ENCODE measurements around the gene MRPL55.
A peak's percentile ranks its signal among the peaks of the same experiment; 100 is the strongest.

Gene MRPL55

DNA sequence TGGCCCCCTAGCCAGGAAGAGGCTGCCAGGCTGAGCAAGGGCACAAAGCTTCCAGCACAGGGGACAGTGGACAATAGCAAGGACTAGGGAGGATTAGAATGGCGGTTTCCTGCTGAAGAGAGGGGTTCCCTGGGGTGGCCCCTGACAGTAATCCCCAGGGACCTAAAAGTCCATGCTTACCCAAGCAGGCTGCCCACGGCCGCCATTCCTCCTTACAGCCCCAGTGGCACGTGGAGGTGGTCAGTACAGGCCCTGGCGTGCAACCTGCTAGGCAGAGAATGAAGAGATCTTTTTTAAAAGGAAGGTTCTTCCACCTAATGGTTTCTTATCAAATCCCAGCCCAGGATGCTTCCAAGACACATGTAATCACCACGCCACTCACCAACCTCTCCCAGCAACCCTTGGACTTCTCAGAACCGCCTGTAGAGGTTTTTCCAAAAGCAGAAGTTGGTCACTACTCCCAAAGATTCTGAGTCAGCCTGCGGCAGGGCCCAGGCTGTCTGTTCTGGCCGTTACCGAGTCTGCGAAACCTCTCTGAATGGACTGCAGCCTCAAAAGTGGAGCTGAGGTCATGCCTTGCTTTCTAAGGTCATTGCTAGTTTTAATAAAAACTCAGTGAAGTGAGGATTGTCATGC, 926 bp downstream of the MRPL55 start:
- peak overlapping the region; percentile 85 to 92 for H3K4me3 ChIP-seq (ENCODE audit: low read depth in 1 of 2, low read length in 1 of 2)
- H3K27ac ChIP-seq = peak overlapping the region; percentile 83
- H3K9me3 ChIP-seq = no peaks in the 10 kb centered on the region
- TF ChIP-seq, protein P1, sequence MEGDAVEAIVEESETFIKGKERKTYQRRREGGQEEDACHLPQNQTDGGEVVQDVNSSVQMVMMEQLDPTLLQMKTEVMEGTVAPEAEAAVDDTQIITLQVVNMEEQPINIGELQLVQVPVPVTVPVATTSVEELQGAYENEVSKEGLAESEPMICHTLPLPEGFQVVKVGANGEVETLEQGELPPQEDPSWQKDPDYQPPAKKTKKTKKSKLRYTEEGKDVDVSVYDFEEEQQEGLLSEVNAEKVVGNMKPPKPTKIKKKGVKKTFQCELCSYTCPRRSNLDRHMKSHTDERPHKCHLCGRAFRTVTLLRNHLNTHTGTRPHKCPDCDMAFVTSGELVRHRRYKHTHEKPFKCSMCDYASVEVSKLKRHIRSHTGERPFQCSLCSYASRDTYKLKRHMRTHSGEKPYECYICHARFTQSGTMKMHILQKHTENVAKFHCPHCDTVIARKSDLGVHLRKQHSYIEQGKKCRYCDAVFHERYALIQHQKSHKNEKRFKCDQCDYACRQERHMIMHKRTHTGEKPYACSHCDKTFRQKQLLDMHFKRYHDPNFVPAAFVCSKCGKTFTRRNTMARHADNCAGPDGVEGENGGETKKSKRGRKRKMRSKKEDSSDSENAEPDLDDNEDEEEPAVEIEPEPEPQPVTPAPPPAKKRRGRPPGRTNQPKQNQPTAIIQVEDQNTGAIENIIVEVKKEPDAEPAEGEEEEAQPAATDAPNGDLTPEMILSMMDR (IDR thresholded peaks at IDR 0.05) = no peak
- H3K27me3 ChIP-seq = no peaks in the 10 kb centered on the region
- H3K36me3 ChIP-seq = peaks cover 14% of the 10 kb centered on the region
- peaks cover 31 to 32% of the 10 kb centered on the region in 2 experiments for H3K4me1 ChIP-seq (ENCODE audit: control insufficient read depth in 1 of 2, insufficient read depth in 1 of 2, low read depth in 1 of 2, low read length in 1 of 2)

DNA sequence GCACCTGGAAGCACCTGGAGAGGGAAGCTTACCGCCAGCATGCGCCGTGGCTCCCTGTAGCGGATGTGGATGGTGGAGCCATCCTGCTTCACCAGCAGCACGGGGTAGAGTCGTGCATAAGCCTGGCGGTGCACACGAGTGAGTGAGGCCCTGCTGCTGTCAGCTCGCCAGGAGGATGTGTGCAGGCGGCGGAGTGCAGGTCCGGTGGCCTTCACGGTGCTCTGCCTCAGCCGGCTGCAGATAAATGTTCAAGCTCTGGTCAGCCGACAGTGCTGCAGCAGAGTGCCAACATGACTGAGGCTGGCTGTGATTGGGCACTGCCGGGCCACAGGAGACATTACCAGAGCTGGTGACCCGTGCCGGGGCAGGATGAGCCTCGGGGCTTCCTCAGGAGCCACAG, 1.5 kb downstream of the MRPL55 start:
- no peak overlapping the region for H3K27ac ChIP-seq
- H3K27me3 ChIP-seq = no peaks in the 10 kb centered on the region
- TF ChIP-seq, protein P1 (IDR thresholded peaks at IDR 0.05) = no peak
- H3K36me3 ChIP-seq = peaks cover 14% of the 10 kb centered on the region
- H3K9me3 ChIP-seq = no peaks in the 10 kb centered on the region
- H3K4me1 ChIP-seq (ENCODE audit: control insufficient read depth in 1 of 2, insufficient read depth in 1 of 2, low read depth in 1 of 2, low read length in 1 of 2) = peaks cover 32 to 36% of the 10 kb centered on the region in 2 experiments
- H3K4me3 ChIP-seq (ENCODE audit: low read depth in 1 of 2, low read length in 1 of 2) = no peak overlapping the region

DNA sequence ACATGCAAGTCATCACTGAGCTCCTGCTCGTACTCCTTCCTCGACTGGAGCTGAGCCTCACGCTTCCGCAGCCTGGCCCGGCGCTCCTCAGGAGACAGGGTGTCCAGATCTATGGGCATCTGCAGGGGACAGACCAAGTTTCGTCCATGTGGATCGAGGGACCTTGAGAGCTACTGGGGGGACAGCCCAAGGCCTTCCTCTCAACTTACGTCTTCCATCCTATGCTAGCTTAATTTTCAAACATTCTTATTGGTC, 2.4 kb downstream of the MRPL55 start:
- TF ChIP-seq, protein P1 (IDR thresholded peaks at IDR 0.05) = no peak
- no peak overlapping the region for H3K4me3 ChIP-seq (ENCODE audit: low read depth in 1 of 2, low read length in 1 of 2)
- no peaks in the 10 kb centered on the region for H3K9me3 ChIP-seq
- no peaks in the 10 kb centered on the region for H3K27me3 ChIP-seq
- H3K36me3 ChIP-seq = peaks cover 14% of the 10 kb centered on the region
- H3K4me1 ChIP-seq (ENCODE audit: control insufficient read depth in 1 of 2, insufficient read depth in 1 of 2, low read depth in 1 of 2, low read length in 1 of 2) = peaks cover 38 to 43% of the 10 kb centered on the region in 2 experiments
- no peak overlapping the region for H3K27ac ChIP-seq

DNA sequence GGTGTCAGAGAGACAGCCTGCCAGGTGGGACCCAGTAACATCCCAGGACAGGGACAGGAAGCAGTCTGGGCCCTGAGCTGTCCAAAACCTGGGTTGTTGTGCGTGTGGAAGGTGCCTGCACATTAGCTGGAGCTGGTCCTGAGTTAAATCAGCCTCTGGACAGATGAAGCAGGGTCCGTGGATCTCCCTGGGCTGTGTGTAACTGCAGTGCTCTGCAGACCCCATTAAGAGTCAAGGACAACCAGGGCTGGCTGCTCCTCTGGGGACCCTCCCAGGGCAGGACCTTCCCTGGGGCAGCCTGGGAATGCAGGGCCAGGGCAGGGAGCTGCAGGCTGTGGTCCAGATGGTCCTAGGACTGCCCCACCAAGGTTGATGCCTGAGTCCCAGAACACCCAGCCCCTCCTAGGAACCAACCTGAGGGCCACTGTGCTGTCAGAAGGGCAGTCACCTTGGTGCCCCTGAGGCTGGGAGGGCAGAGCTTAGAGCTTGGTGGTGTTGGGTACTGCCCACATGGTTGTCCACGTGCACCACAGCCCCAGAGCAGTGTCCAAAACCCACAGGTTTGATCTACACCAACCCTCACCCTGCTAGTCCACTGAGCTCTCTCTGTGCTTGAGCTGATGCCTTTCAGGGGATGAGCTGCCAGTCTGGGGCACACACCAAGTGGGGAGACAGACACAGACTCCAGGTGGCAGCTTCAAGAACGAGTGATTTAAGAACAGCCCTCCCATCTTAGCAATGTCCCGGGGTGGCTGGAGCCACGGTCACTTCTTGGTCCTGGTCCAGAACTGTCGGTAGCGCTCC, 2.9 kb downstream of the MRPL55 start:
- peaks cover 14% of the 10 kb centered on the region for H3K36me3 ChIP-seq
- no peak overlapping the region for H3K4me3 ChIP-seq (ENCODE audit: low read depth in 1 of 2, low read length in 1 of 2)
- H3K4me1 ChIP-seq (ENCODE audit: control insufficient read depth in 1 of 2, insufficient read depth in 1 of 2, low read depth in 1 of 2, low read length in 1 of 2) = peaks cover 43 to 49% of the 10 kb centered on the region in 2 experiments
- no peaks in the 10 kb centered on the region for H3K9me3 ChIP-seq
- no peak overlapping the region for H3K27ac ChIP-seq
- H3K27me3 ChIP-seq = no peaks in the 10 kb centered on the region
- TF ChIP-seq, protein P1 (IDR thresholded peaks at IDR 0.05) = no peak

DNA sequence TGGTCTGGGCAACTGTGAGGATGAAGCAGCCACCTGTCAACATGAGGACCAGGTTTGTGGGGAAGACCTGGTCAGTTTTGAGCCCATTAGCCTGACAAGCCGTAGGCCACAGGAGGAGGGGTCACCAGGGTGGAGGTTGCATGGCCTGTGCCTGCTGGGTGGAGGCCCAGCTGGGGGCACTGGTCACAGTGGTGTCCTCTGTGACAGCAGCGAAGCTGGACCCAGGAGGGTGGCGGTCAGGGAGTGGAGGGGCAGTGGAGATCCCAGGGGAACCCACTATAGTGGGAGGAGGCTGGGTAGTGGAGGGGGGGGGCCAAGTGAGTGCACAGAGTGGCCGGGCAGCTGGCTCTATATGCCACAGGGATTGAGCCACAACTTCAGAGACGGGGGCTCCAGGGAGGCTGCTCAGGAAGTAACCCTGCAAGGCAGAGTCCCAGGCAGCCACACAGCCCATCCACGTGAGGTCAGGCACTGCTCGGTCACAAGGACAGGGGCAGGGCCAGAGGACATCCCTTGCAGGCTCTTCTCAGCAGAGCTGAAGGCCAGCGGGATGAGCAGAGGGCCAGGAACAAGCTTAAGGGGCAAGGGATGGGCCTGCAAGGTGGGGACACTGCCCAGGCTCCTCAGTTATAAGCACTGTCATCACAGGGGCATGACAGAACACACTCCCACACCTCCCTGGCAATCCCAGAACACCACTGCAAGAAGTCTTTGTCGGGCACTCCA, 3.7 kb downstream of the MRPL55 start:
- H3K9me3 ChIP-seq = no peaks in the 10 kb centered on the region
- peaks cover 50 to 55% of the 10 kb centered on the region in 2 experiments for H3K4me1 ChIP-seq (ENCODE audit: control insufficient read depth in 1 of 2, insufficient read depth in 1 of 2, low read depth in 1 of 2, low read length in 1 of 2)
- no peaks in the 10 kb centered on the region for H3K27me3 ChIP-seq
- no peak overlapping the region for H3K4me3 ChIP-seq (ENCODE audit: low read depth in 1 of 2, low read length in 1 of 2)
- peaks cover 14% of the 10 kb centered on the region for H3K36me3 ChIP-seq
- TF ChIP-seq, protein P1 (IDR thresholded peaks at IDR 0.05) = no peak
- H3K27ac ChIP-seq = no peak overlapping the region

All from neutrophil (primary cell).